HepG2 (cell line): Measurements from ENCODE around the gene ARL16. TPM values are rescaled to one million over a fixed set of nuclear protein-coding genes. Genes with fewer than 3 reads are reported as not detected.

Experiments used
- ADNP ChIP-seq: sonication (generic); formaldehyde crosslinking; IDR thresholded peaks from 2 replicates; pipeline ENCODE4 v1.4.0; 2020; ENCODE audit warnings: missing genetic modification reagents
- CBX1 ChIP-seq: IDR thresholded peaks from one replicate; pipeline ENCODE4 v1.6.1; 2016; ENCODE audit warnings: antibody characterized with exemption, low read depth
- GMEB2 ChIP-seq: IDR thresholded peaks from 2 replicates; pipeline ENCODE4 v1.6.1; 2016; ENCODE audit warnings: missing biosample characterization, missing genetic modification reagents, low read depth
- KDM2A ChIP-seq: sonication (generic); formaldehyde crosslinking; IDR thresholded peaks from 2 replicates; pipeline ENCODE4 v1.4.0; 2020; ENCODE audit warnings: low read depth, missing genetic modification reagents, borderline replicate concordance
- RERE ChIP-seq: IDR thresholded peaks from 2 replicates; pipeline ENCODE4 v1.6.1; 2016; ENCODE audit warnings: low read depth, missing genetic modification reagents, missing compliant biosample characterization
- REXO4 ChIP-seq: sonication (generic); formaldehyde crosslinking; IDR thresholded peaks from 2 replicates; pipeline ENCODE4 v1.8.0; 2022; ENCODE audit warnings: missing genetic modification reagents, mild to moderate bottlenecking, borderline replicate concordance
- ZBTB49 ChIP-seq: sonication (generic); formaldehyde crosslinking; IDR thresholded peaks from 2 replicates; pipeline ENCODE4 v1.4.0; 2020; ENCODE audit warnings: missing genetic modification reagents, borderline replicate concordance
- ZNF570 ChIP-seq: sonication (generic); formaldehyde crosslinking; IDR thresholded peaks from 2 replicates; pipeline ENCODE4 v1.4.0; 2020; ENCODE audit warnings: mild to moderate bottlenecking, missing genetic modification reagents, borderline replicate concordance
- polyA plus RNA-seq, 8 experiments: library from polyadenylated mRNA; depleted of rRNA in 3 of 8; stranded (reverse) in 7 of 8; unstranded in 1 of 8; fragments of >200 nt; fragmentation: Illumina TruSeq in 4 of 8; extraction: Trizol in 4 of 8; gene quantifications; 2 replicates each; pipeline versions ENCODE4 v1.2.1 to v1.2.3, GENCODE V29; 2011 to 2016; ENCODE audit warnings: low read depth in 4 of 8, missing spikeins in 1 of 8, mixed read lengths in 1 of 8; ENCODE audit not compliant: insufficient read depth in 1 of 8
- total RNA-seq, 5 experiments: library from RNA; depleted of rRNA; stranded (reverse); fragments of >200 nt; fragmentation: Illumina TruSeq; extraction: Trizol; gene quantifications; 2 replicates each; pipeline ENCODE4 v1.2.3, GENCODE V29; 2016; ENCODE audit warnings: low read depth in 1 of 5
- TF ChIP-seq, protein P1 (sequence below): sonication (generic); formaldehyde crosslinking; IDR thresholded peaks from 2 replicates; pipeline ENCODE4 v1.4.0; 2020; ENCODE audit warnings: missing genetic modification reagents
- TF ChIP-seq, protein P2 (sequence below), 2 experiments: sonication (generic) in 1 of 2; formaldehyde crosslinking in 1 of 2; IDR thresholded peaks; 2 replicates each; pipeline versions ENCODE4 v1.5.1 to v1.6.1; 2011 to 2020; ENCODE audit warnings: borderline replicate concordance in 1 of 2, low read depth in 1 of 2, low read length in 1 of 2, mild to moderate bottlenecking in 1 of 2, missing genetic modification reagents in 1 of 2, moderate library complexity in 1 of 2
- TF ChIP-seq, protein P3 (sequence below): sonication (generic); formaldehyde crosslinking; IDR thresholded peaks from 2 replicates; pipeline ENCODE4 v1.5.0; 2020; ENCODE audit warnings: missing genetic modification reagents, mild to moderate bottlenecking, borderline replicate concordance

ARL16 gene
- total and polyA plus RNA-seq, 2 of the 13 experiments (the other 11 are each of a cell fraction or from before 2014, with no cell fraction given): 20.8 to 30.8 TPM

DNA sequence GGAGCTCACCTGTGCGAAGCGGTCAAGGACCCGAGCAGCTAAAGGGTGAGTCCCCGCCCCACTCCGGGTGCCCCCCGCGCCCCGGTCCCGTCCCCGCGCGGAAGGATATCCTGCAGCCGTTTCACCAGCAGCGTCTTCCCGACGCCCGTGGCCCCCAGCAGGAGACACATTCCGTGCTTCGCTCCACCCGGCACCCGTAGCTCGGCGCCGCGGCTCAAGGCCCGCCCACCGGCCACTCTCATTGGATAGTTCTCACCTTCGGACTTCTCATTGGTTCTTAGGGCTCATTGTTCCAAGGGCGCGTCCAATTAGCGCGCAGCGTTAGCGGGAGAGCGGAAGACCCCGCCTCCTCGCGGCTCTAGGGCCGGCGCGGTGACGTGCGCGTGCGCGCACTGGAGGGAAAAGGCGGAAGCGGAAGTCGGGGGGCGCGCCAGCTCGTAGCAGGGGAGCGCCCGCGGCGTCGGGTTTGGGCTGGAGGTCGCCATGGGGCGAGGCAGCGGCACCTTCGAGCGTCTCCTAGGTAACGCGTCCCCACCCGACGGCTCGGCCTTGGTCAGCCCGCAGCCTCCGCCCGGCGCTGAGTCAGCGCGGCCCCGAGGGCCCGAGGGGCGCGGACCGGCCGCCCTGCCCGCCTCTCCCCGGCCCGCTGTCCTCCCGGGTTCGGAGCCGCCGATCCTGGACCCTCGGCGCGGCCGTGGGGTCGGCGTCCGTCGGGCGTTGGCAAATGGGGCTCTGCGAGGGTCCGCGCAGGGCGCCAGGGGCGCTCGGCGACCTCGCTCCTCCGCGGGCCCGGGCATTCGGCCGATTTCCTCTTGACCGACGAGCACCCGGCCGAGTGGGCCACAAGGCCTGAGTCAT lies at the start of gene ARL16, which contains the start of gene HGS (continued):
- peak; percentile 97 for TF ChIP-seq KDM2A (CRISPR knock-in tag)
- TF ChIP-seq, protein P1, sequence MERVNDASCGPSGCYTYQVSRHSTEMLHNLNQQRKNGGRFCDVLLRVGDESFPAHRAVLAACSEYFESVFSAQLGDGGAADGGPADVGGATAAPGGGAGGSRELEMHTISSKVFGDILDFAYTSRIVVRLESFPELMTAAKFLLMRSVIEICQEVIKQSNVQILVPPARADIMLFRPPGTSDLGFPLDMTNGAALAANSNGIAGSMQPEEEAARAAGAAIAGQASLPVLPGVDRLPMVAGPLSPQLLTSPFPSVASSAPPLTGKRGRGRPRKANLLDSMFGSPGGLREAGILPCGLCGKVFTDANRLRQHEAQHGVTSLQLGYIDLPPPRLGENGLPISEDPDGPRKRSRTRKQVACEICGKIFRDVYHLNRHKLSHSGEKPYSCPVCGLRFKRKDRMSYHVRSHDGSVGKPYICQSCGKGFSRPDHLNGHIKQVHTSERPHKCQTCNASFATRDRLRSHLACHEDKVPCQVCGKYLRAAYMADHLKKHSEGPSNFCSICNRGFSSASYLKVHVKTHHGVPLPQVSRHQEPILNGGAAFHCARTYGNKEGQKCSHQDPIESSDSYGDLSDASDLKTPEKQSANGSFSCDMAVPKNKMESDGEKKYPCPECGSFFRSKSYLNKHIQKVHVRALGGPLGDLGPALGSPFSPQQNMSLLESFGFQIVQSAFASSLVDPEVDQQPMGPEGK: peak; percentile 98
- no peak for TF ChIP-seq RERE (CRISPR knock-in tag)
- TF ChIP-seq CBX1: no peak
- no peak for TF ChIP-seq ZBTB49
- TF ChIP-seq, protein P2, sequence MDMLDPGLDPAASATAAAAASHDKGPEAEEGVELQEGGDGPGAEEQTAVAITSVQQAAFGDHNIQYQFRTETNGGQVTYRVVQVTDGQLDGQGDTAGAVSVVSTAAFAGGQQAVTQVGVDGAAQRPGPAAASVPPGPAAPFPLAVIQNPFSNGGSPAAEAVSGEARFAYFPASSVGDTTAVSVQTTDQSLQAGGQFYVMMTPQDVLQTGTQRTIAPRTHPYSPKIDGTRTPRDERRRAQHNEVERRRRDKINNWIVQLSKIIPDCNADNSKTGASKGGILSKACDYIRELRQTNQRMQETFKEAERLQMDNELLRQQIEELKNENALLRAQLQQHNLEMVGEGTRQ (IDR thresholded peaks at IDR 0.05; ENCODE audit: low read depth, low read length): no peak
- TF ChIP-seq, protein P2 (CRISPR knock-in tag; IDR thresholded peaks at IDR 0.05; ENCODE audit: borderline replicate concordance): no peak; the same call in 1 of the 2 replicates
- TF ChIP-seq ZNF570 (CRISPR knock-in tag): no peak
- TF ChIP-seq REXO4 (CRISPR knock-in tag): no peak
- peak; percentile 92 for TF ChIP-seq GMEB2
- no peak for TF ChIP-seq ADNP (CRISPR knock-in tag)
- TF ChIP-seq, protein P3, sequence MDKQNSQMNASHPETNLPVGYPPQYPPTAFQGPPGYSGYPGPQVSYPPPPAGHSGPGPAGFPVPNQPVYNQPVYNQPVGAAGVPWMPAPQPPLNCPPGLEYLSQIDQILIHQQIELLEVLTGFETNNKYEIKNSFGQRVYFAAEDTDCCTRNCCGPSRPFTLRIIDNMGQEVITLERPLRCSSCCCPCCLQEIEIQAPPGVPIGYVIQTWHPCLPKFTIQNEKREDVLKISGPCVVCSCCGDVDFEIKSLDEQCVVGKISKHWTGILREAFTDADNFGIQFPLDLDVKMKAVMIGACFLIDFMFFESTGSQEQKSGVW (CRISPR knock-in tag): no peak
